SU-DHL-6 (cell line): ENCODE results near the gene PAGE2.

Experiments
- EZH2phosphoT487 ChIP-seq: fragments of 200-600 bp; sonication (generic), shearing (Covaris generic); conservative IDR thresholded peaks from 2 replicates; pipeline ENCODE4 v1.6.1; 2018; ENCODE audit warnings: mild to moderate bottlenecking, antibody characterized with exemption, low read length, moderate library complexity, mixed read lengths
- TF ChIP-seq, protein P1 (sequence below): fragments of 200-600 bp; sonication (generic); IDR thresholded peaks from one replicate; pipeline ENCODE4 v1.5.1; 2017; ENCODE audit warnings: antibody characterized with exemption, mild to moderate bottlenecking, low read length, moderate library complexity; ENCODE audit not compliant: insufficient read depth, poor library complexity, severe bottlenecking

DNA sequence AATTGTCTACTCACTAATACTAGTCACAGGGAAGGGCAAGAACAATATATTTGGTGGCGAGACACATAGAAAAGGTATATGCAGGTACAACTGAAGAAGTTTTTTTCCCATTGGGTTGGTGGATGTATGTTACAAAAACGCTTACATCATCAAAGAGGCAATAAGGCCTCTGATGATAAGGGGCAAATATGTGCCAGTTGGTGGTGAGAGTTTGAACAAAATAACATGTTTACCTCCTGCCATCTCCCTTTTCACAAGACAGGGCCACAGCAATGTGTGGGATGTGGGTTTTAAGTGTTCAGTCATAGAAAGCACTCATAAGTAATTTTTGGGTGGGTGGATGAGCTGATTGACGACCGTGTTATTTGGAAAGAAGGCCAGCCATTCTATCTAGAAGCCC is 41.7 kb downstream of the PAGE2 start:
- TF ChIP-seq, protein P1, sequence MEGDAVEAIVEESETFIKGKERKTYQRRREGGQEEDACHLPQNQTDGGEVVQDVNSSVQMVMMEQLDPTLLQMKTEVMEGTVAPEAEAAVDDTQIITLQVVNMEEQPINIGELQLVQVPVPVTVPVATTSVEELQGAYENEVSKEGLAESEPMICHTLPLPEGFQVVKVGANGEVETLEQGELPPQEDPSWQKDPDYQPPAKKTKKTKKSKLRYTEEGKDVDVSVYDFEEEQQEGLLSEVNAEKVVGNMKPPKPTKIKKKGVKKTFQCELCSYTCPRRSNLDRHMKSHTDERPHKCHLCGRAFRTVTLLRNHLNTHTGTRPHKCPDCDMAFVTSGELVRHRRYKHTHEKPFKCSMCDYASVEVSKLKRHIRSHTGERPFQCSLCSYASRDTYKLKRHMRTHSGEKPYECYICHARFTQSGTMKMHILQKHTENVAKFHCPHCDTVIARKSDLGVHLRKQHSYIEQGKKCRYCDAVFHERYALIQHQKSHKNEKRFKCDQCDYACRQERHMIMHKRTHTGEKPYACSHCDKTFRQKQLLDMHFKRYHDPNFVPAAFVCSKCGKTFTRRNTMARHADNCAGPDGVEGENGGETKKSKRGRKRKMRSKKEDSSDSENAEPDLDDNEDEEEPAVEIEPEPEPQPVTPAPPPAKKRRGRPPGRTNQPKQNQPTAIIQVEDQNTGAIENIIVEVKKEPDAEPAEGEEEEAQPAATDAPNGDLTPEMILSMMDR = no peak
- TF ChIP-seq EZH2phosphoT487 = no peak
